HG02973 (cell line): ENCODE results near the gene E2F2.
"Not testable (repeated sequence)": the region's sequence is repeated elsewhere in the genome, so short reads cannot be mapped to it uniquely, and the experiment has no call there.

Source experiments
- ATAC-seq: cut with Tn5 transposase; IDR thresholded peaks from one replicate; pipeline ENCODE4 v1.9.1; 2021; ENCODE audit warnings: moderate library complexity; ENCODE audit not compliant: unreplicated experiment

E2F2 gene

DNA sequence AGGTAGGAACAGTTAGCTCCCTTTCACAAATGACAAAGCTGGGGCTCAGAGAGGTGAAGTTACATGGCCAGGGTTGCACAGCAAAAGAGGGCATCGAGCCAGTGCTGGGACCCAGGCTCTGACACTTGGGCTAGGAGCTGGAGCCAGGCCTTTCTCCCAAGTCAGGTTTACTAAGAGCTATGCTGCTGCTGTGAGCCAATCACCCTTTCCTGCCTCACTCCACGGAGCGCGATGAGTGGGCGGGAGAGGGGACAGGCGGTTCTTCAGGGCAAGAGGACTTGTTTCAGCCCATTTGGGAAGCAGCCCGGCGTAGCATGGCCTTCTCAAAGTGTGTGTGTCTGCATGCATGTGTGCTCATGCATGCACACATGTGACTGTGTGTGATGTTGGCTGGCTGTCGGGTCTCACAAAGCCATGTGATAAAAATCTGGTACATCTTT is 17.7 kb upstream of the E2F2 start:
- no peak for ATAC-seq

DNA sequence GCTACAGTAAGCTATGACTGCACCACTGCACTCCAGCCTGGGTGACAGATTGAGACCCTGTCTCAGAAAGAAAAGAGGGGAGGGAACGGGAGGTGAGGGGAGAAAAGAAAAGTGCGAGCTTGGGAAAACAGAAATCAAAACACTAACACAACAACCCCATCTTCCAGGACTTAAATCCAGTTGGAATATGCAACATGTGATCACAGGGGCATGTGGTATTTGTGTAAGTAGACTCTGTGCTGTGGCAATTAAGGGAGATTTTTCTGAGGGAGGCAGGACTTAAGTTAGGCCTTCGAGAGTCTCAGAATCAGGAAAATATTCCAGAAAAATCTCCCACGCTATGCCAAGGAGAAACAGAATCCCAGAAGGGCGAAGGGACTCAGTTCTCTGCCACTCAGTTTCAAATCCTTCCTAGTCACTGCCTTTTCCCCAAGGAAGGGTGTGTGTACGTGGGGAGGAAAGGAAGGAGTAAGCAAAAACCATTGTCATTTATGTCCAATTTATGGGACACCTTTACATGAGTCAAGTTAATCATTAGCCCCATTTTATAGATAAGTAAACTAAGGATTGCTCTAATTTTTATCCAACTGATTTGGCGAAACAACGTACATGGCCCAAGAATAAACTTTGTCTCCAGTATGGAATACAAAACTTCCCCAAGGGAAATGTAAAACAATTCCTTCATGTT is 16.0 kb upstream of the E2F2 start:
- no peak for ATAC-seq

DNA sequence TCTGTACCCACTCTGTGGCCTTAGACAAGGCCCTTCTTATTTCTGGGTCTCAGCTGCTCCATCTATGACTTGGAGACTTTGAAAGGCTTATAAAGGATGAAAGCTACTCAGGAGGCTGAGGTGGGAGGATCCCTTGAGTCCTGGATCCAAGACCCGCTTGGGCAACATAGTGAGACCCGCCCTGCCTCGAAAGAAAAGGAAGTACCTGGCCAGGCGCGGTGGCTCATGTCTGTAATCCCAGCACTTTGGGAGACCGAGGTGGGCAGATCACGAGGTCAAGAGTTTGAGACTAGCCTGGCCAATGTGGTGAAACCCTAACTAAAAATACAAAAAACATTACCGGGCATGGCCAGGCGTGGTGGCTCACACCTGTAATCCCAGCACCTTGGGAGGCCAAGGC is 14.8 kb upstream of the E2F2 start:
- ATAC-seq = no peak

DNA sequence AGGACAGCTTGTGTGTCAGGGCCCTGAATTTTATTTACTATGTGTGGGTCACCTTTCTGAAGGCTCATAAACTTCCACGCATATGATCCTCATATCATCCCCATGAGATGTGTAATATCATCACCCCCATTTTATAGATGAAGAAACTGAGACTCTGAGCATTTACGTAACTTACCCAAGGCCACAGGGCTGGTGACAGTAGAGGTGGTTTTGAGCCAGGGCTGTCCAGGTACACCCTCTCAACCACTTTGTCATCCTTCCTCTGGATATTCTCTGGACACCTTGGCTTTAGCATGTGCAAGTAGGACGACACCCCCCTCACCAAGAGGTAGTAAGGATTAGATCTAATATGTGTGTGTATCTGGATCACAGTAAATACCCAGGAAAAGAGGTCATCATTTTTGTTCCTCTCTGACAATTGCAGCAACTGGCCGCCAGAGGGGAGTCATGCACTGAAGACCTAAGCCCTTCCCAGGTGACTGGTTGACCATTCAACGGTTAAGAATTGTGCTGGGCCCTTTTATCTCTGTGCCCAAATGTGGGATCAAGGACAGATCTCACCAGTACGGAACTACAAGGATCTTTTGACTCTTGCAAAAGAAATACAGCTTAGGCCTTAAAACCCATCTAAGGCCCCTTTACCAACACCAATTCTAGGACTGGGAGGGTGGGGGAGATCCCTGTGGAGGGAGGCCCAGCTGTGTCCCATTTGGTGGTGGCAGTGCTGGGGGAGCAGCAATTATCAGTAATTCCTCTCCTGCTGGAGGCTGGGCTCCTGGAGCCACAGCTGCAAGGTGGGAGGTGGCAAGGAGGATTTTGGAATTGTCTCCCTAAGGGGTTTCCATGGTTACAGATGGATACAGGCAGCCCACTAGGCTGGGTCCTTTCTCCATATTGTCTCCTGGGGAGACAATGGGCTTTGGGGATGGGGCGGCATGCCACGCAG is 13.7 kb upstream of the E2F2 start:
- ATAC-seq = no peak

DNA sequence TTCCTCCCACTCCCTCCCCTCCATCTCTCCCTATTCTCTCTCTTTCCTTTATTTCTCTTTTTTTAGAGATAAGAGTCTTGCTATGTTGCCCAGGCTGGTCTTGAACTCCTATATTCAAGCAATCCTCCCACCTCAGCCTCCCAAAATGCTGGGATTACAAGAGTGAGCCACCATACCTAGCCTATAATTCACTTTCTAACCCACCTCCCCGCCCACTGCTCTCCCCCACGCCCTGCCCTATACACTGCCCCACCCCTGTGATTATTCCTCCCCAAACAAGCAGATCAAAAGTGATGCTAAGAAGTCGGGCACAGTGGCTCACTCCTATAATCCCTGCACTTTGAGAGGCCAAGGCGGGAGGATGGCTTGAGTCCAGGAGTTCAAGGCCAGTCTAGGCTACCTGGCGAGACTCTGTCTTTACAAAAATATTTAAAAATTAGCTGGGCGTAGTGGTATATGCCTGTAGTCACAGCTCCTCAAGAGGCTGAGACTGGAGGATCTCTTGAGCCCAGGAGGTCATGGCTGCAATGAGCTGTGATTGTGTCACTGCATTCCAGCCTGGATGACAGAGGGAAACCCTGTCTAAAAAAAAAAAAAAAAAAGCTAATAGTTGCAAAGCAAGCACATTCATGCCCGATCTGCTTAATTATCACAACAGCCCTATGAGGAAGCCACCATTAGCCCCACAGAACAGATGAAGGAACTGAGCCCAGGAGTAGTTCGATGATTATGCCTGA is 12.8 kb upstream of the E2F2 start:
- ATAC-seq = no peak

DNA sequence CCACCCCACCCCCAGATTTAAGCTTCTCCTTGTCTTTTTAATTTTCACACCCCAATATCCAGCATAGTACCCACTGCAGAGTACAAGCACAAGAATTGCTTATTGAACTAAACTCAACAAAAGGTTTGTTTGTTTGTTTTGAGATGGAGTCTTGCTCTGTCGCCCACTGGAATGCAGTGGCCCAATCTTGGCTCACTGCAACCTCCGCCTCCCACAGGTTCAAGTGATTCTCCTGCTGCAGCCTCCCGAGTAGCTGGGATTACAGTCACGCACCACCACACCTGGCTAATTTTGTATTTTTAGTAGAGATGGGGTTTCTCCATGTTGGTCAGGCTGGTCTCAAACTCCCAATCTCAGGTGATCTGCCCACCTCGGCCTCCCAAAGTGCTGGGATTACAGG is 11.9 kb upstream of the E2F2 start:
- ATAC-seq = not testable (repeated sequence)

DNA sequence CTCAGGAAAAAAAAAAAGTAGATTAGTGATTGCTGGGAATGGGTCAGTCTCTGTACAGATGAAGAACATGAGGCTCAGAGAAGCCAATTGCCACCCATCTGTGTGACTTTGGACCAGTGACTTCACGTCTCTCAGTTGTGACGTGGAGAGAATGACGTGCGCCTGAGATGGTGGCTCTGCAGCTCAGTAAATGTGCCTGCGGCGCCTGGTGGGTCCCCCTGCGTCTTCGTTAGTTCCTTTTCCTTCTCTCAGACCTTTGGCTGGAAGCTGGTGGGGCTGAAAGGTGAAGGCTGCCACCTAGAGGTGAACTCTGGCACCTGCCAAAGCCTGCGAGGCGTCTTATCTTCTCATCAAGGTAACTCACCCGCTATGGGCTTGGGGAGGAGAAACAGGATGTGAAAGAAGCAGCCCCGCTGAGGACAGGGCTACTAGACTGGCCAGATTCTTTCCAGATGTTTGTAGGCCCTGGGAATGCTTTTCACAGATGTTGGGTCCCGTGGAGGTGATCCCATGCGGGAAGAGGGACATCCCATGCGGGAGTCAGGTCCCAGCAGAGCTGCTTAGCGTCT is 8.7 kb upstream of the E2F2 start:
- peak; percentile 73 for ATAC-seq

DNA sequence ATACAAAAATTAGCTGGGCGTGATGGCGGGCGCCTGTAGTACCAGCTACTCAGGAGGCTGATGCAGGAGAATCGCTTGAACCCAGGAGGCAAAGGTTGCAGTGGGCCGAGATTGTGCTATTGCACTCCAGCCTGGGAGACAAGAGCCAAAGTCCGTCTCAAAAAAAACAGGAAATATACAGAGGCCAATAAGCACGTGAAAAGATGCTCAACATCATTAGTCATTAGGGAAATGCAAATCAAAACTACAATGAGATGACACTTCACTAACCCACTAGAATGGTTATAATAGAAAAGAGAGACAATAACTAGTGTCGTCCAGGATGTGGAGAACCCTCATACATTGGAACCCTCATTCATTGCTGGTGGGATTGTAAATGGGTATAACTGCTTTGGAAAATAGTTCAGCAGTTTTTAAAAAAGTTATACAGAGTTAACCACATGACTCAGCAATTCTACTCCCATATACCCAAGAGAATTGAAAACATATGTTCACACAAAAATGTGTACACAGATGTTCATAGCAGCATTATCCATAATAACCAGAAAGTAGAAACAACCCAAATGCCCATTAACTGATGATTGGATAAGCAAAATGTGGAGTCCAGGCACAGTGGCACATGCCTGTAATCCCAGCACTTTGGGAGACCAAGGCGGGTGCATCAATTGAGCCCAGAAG is 6.4 kb upstream of the E2F2 start:
- no peak for ATAC-seq

DNA sequence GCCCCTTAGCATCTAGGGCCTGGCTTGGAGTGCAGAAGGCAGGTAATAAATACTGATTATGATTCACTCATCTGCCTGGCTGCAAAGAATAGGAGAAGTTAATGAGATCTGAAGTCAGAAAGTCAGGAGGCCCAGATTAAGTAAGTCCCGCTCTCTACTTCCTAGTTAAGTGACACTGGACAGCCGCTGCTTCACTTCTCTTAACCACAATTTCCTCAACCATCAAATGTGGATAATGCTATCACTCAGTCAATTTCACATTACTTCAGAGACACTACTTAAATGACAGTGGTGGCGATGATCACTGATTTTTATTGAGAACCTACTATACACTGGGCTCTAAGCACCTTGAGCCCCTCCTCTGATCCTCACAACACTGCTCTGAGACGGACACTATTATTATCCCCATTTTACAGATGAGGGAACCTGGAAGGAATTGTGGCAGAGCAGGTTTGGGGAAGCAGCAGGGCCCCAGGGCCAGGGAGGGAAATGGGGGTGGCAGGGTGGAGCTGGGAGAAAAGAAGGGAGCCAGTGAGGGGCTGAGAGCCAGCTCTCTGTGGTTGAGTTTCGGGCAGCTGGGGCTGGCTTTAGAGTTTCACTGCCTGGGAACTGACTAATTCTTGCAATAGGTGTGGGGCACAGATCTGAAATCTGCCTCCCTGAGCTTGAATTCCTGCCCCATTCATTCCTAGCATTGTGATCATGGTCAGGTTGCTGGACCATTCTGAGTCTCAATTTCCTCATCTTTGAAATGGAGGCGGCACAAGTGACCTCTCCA is 2.4 kb upstream of the E2F2 start:
- ATAC-seq = no peak

DNA sequence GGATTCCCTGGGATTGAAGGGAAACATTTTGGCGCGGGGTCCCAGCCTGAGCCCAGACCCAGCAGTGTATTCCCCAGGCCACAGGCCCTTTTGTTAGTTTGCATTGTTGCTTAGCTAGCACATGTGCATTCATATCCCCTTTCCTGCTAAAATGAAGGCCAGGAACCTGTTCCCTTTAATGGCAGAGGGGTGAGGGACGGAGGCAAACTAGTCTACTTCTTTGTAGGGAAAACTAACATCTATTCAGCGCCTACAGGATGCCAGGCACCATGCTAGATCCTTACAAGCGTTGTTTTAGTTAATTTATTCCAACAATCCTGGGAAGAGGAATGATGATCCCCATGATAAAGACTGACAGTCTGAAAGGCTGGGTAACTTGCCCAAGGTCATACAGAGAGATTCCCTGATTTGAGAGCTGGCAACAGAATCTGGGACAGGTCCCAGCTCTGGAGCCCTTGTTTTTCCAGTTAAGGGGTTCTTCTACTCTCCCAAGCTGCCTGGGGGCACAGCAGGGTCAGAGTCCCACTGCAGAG is 595 bp upstream of the E2F2 start:
- ATAC-seq = no peak

DNA sequence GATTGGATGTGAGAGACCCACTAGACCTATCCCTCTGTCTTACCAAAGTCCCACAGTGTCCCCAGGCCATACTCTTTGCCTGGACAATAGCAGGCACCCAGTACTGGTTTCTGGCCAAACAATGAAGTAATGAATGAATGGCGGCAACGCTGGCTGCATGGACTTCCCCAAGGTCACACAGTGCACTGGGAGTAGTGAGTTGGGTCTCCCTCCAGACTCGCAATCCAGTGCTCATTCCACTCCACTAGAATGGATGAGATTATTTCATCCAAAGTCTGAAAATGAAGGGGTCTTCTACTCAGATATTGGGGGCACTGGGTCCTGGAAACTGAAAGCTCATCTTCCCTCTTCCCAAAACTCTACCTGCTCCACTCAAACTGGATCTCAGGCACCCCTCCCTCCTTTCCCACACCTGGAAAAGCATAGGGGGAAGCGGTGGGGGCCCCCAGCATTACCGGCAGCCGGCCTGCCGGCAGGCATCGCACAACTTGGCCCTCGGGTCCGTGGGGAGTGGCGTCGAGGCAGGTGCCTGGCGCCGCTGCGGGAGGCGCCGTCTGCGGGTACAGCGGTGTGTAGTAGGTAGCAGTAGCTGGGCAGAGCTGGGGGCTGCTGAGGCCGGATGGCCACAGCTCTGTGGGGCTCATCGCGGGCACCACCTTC is 816 bp downstream of the E2F2 start:
- ATAC-seq = peak; percentile 2

DNA sequence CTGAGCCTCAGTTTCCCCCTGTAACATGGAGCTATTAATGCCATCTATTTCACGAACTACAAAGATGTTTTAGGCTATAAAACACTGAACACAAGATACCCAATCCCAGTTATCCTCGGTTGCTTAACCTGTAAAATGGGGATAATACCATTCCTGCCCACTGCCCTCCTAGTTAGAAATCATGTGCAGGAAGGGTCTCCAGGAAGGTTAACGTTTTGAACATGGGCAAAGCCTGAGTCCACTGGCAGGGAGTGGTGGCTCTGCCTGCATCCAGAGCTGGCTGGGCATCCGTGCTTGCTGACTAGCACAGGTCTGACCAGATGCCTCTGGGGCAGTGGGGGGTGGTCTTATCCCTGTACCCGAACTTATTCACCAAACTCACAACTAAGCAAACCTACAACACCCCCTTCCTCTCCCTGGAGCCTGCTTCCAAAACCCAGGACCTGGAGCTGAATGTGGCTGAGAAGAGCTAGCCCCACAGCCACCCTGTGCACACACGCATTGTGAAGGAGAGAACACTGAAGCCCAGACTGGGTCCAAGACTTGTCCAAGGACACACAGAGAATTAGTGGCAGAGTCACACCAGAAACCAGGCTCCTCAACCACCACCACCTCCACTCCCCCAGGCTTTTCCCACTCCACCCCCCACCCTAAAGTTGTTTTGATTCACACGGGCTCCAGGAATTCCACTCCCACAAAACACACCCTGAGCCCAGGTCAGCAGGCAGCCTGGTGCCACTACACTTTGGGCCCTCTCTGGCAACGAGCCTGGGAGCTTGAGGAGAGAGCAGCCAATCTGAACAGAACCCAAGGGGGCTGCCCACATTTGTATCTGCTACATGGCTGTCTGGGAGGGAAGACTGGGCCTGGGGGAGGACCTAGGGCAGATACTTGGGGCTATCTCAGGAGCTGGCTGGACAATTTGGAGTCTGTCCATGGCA is 1.6 kb downstream of the E2F2 start:
- ATAC-seq = no peak

DNA sequence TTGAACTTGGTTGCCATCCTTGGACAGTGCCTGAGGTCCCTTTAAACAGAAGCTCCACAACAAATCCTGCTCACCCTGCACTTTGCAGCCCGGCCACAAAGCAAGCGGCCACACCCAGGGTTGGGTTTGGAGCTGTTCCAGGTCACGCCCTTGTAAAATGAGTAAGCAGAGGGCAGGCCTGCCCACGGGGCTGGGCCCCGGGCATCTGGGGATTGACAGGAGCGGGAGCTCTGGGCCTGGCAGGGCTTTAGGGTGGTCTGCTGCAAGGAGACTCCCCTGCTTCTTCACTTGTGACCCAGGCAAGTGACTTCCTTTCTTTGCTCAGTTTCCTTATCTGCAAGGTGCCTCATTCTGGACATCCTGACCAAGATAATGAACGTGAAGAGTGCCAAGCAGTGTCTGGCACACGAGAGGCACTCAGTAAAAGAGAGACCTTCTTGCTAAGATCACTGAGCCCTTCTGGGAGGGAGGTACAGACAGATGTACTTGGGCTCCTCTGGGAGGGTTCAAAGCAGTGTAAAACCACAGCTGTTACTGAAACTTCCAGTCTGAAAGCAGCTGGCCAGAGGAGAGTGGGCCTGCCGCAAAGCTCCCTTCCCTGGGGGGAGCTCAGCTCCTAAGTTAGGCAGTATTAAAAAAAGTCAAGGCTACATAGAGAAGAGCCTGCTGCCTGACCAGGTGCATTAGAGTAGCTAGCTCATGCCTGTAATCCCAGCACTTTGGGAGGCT is 2.6 kb downstream of the E2F2 start:
- no peak for ATAC-seq

DNA sequence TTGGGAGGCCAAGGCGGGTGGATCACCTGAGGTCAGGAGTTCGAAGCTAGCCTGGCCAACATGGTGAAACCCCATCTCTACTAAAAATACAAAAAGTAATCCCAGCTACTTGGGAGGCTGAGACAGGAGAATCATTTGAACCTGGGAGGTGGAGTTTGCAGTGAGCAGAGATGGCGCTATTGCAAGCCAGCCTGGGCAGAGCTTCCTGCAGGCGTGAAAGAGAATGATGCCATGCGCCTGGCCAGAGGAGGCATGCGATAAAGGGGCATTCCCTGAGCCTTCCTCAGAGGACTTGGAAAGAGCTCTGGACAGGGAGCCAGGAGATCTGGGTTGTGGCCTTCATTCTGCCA is 3.2 kb downstream of the E2F2 start:
- ATAC-seq = no peak

DNA sequence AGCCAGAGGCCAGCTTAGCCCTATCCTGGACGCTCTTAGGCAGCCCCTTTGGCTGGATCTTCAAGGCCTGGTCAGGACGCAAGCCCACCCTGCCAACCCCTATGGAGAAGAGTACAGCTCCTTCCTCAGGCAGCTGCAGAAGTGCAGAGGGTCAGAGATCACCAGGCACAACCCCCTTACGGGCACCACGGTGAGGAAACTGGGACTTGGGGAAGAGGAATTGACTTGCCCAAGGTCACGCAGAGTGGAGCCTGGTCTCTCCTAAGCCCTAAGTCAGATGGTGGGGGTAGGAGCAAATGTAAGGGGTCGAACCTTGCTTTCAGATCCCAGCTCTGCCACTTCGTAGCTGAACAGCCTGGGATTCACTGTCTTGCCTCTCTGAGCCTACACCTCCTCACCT is 3.7 kb downstream of the E2F2 start:
- no peak for ATAC-seq

DNA sequence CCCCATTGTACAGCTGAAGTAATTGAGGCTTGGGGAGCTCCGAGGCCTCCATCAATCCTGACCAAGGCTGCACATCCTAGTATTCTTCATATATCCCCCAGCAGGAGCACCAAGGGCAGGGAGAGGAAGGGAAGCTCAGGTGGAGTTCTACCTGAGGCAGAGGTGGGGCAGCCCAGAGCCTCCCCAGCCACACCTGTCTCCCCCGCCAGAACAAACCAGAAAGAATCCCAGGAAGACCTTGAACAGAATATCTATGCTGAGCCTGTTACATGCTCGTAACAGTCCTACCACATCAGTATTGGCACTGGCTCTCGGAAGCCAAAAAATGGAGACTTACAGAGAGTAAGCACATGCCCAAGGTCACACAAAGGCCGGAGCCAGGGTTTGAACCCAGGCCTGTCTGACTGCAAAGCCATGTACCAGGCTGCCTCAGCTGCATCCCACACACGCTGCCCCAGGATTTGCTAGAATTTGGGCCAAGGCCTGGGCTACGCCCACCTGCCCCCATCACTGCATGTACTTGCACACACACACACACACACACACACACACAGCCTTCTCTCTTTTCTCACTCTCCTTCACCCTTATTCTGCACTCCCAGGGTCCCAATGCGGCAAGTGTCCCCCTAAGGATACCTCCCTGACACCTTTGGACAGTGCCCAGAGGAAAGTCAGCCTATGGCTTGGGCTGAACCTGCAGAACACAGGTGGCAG is 4.5 kb downstream of the E2F2 start:
- ATAC-seq = no peak
